Dendritic cell treated with granulocyte-macrophage colony-stimulating factor and Interleukin-4, amounts not matched to agents 40 ng/mL and 50 ng/mL, for 4 days (primary cell): ENCODE measurements around the gene GGA3.
"Not testable (repeated sequence)": the region's sequence is repeated elsewhere in the genome, so short reads cannot be mapped to it uniquely, and the experiment has no call there.

Source experiments
- H3K27ac Mint-ChIP-seq: one replicate; pipeline ENCODE4 v1.8.0; 2022; ENCODE audit warnings: mild to moderate bottlenecking, mixed read lengths
- H3K27me3 Mint-ChIP-seq: one replicate; pipeline ENCODE4 v1.8.0; 2022; ENCODE audit warnings: mild to moderate bottlenecking, mixed read lengths
- H3K36me3 Mint-ChIP-seq: one replicate; pipeline ENCODE4 v1.8.0; 2022; ENCODE audit warnings: low read depth, mixed read lengths
- H3K4me1 Mint-ChIP-seq: one replicate; pipeline ENCODE4 v1.8.0; 2022; ENCODE audit warnings: low read depth, mixed read lengths
- H3K4me3 Mint-ChIP-seq: one replicate; pipeline ENCODE4 v1.8.0; 2022; ENCODE audit warnings: mild to moderate bottlenecking, moderate library complexity, mixed read lengths
- H3K9me3 Mint-ChIP-seq: one replicate; pipeline ENCODE4 v1.8.0; 2022; ENCODE audit warnings: mixed read lengths
- intact Hi-C: fragments of 100-400 bp; cut with micrococcal nuclease; formaldehyde crosslinking; loops from one replicate; pipeline ENCODE4 v1.15.0; 2022

Gene GGA3

GRCh38 chr17:75232786-75233185 is 28.6 kb downstream of the GGA3 start:
- Mint-ChIP-seq H3K27ac (no peak overlapping the region), H3K9me3 (no peaks in the 10 kb centered on the region), H3K27me3 (no peaks in the 10 kb centered on the region), H3K4me3 (no peak overlapping the region), H3K4me1 (peaks cover 37% of the 10 kb centered on the region), H3K36me3 (peaks cover 88% of the 10 kb centered on the region)
- intact Hi-C loops = no loop called here

GRCh38 chr17:75231741-75232464 is 29.5 kb downstream of the GGA3 start:
- peak overlapping the region; percentile 26 for H3K27ac Mint-ChIP-seq
- peaks cover 45% of the 10 kb centered on the region for H3K4me1 Mint-ChIP-seq
- H3K9me3 Mint-ChIP-seq = no peaks in the 10 kb centered on the region
- H3K4me3 Mint-ChIP-seq = no peak overlapping the region
- peaks cover 85% of the 10 kb centered on the region for H3K36me3 Mint-ChIP-seq
- H3K27me3 Mint-ChIP-seq = no peaks in the 10 kb centered on the region
- intact Hi-C loops = no loop called here

GRCh38 chr17:75231071-75231470 is 30.3 kb downstream of the GGA3 start:
- Mint-ChIP-seq H3K27ac (peak overlapping the region; percentile 26), H3K4me3 (no peak overlapping the region), H3K27me3 (no peaks in the 10 kb centered on the region), H3K4me1 (peaks cover 49% of the 10 kb centered on the region), H3K36me3 (peaks cover 85% of the 10 kb centered on the region), H3K9me3 (no peaks in the 10 kb centered on the region)
- intact Hi-C loops = no loop called here

GRCh38 chr17:75228847-75229246 is 32.6 kb downstream of the GGA3 start:
- no peak overlapping the region for H3K4me3 Mint-ChIP-seq
- H3K27ac Mint-ChIP-seq = peak overlapping the region; percentile 88
- H3K9me3 Mint-ChIP-seq = no peaks in the 10 kb centered on the region
- H3K36me3 Mint-ChIP-seq = peaks cover 85% of the 10 kb centered on the region
- H3K27me3 Mint-ChIP-seq = no peaks in the 10 kb centered on the region
- H3K4me1 Mint-ChIP-seq = peaks cover 70% of the 10 kb centered on the region
- intact Hi-C loops = no loop called here

- Mint-ChIP-seq H3K27ac (peak overlapping the region; percentile 88), H3K36me3 (peaks cover 85% of the 10 kb centered on the region), H3K9me3 (no peaks in the 10 kb centered on the region), H3K4me3 (peak overlapping the region; percentile 28), H3K27me3 (no peaks in the 10 kb centered on the region), H3K4me1 (peaks cover 70% of the 10 kb centered on the region)
- intact Hi-C loops = no loop called here
Measured at GRCh38 chr17:75228305-75228704, 33.1 kb downstream of the GGA3 start.

- intact Hi-C loops = no loop called here
- H3K27me3 Mint-ChIP-seq = no peaks in the 10 kb centered on the region
- H3K27ac Mint-ChIP-seq = peak overlapping the region; percentile 88
- peak overlapping the region; percentile 28 for H3K4me3 Mint-ChIP-seq
- peaks cover 85% of the 10 kb centered on the region for H3K36me3 Mint-ChIP-seq
- H3K9me3 Mint-ChIP-seq = no peaks in the 10 kb centered on the region
- peaks cover 70% of the 10 kb centered on the region for H3K4me1 Mint-ChIP-seq
Measured at GRCh38 chr17:75227729-75228128, 33.7 kb downstream of the GGA3 start.

GRCh38 chr17:75225016-75225415 is 36.4 kb downstream of the GGA3 start:
- H3K27ac Mint-ChIP-seq = peak overlapping the region; percentile 62
- peaks cover 85% of the 10 kb centered on the region for H3K36me3 Mint-ChIP-seq
- H3K27me3 Mint-ChIP-seq = no peaks in the 10 kb centered on the region
- H3K9me3 Mint-ChIP-seq = no peaks in the 10 kb centered on the region
- peaks cover 55% of the 10 kb centered on the region for H3K4me1 Mint-ChIP-seq
- intact Hi-C loops = no loop called here
- no peak overlapping the region for H3K4me3 Mint-ChIP-seq

GRCh38 chr17:75219815-75220214 is 41.6 kb downstream of the GGA3 start:
- H3K9me3 Mint-ChIP-seq = no peaks in the 10 kb centered on the region
- intact Hi-C loops = no loop called here
- no peak overlapping the region for H3K27ac Mint-ChIP-seq

GRCh38 chr17:75218131-75218530 is 43.3 kb downstream of the GGA3 start:
- H3K4me3 Mint-ChIP-seq = no peak overlapping the region
- H3K9me3 Mint-ChIP-seq = no peaks in the 10 kb centered on the region
- H3K4me1 Mint-ChIP-seq = peaks cover 5% of the 10 kb centered on the region
- H3K36me3 Mint-ChIP-seq = peaks cover 100% of the 10 kb centered on the region
- intact Hi-C loops = no loop called here
- H3K27me3 Mint-ChIP-seq = no peaks in the 10 kb centered on the region
- H3K27ac Mint-ChIP-seq = no peak overlapping the region

More at GRCh38 chr17:75219815-75220214, 41.6 kb downstream of the GGA3 start:
- peaks cover 100% of the 10 kb centered on the region for H3K36me3 Mint-ChIP-seq
- H3K27me3 Mint-ChIP-seq = no peaks in the 10 kb centered on the region
- peaks cover 13% of the 10 kb centered on the region for H3K4me1 Mint-ChIP-seq
- no peak overlapping the region for H3K4me3 Mint-ChIP-seq

GRCh38 chr17:75209061-75209460 is 52.3 kb downstream of the GGA3 start:
- intact Hi-C loops = no loop called here
- no peak overlapping the region for H3K27ac Mint-ChIP-seq

GRCh38 chr17:75208161-75208560 is 53.2 kb downstream of the GGA3 start:
- Mint-ChIP-seq H3K27me3 (no peaks in the 10 kb centered on the region), H3K9me3 (no peaks in the 10 kb centered on the region), H3K4me3 (no peak overlapping the region), H3K4me1 (peaks cover 21% of the 10 kb centered on the region), H3K27ac (no peak overlapping the region), H3K36me3 (peaks cover 64% of the 10 kb centered on the region)
- intact Hi-C loops = no loop called here

More at GRCh38 chr17:75209061-75209460, 52.3 kb downstream of the GGA3 start:
- Mint-ChIP-seq H3K4me1 (peaks cover 21% of the 10 kb centered on the region), H3K27me3 (no peaks in the 10 kb centered on the region), H3K36me3 (peaks cover 73% of the 10 kb centered on the region), H3K4me3 (no peak overlapping the region), H3K9me3 (no peaks in the 10 kb centered on the region)

GRCh38 chr17:75207760-75208159 is 53.6 kb downstream of the GGA3 start:
- peaks cover 60% of the 10 kb centered on the region for H3K36me3 Mint-ChIP-seq
- no peak overlapping the region for H3K27ac Mint-ChIP-seq
- H3K9me3 Mint-ChIP-seq = no peaks in the 10 kb centered on the region
- peaks cover 21% of the 10 kb centered on the region for H3K4me1 Mint-ChIP-seq
- H3K27me3 Mint-ChIP-seq = no peaks in the 10 kb centered on the region
- no peak overlapping the region for H3K4me3 Mint-ChIP-seq
- intact Hi-C loops = no loop called here

GRCh38 chr17:75207050-75207407 is 54.4 kb downstream of the GGA3 start:
- H3K27me3 Mint-ChIP-seq, intact Hi-C loops, H3K9me3 Mint-ChIP-seq: not testable (repeated sequence)
- Mint-ChIP-seq H3K27ac (peak overlapping the region; percentile 97), H3K4me3 (peak overlapping the region; percentile 83), H3K36me3 (peaks cover 52% of the 10 kb centered on the region), H3K4me1 (peaks cover 22% of the 10 kb centered on the region)

GRCh38 chr17:75205793-75206163 is 55.6 kb downstream of the GGA3 start:
- Mint-ChIP-seq H3K4me1 (peaks cover 27% of the 10 kb centered on the region), H3K36me3 (peaks cover 40% of the 10 kb centered on the region), H3K9me3 (no peaks in the 10 kb centered on the region), H3K4me3 (peak overlapping the region; percentile 83), H3K27ac (peak overlapping the region; percentile 97), H3K27me3 (no peaks in the 10 kb centered on the region)
- intact Hi-C loops = no loop called here
